ENCODE measurements around the gene PLD1. TPM values are rescaled to one million over a fixed set of nuclear protein-coding genes. Genes with fewer than 3 reads are reported as not detected.

Gene PLD1
- polyA plus RNA-seq, 1 donor: 15.7 TPM

DNA sequence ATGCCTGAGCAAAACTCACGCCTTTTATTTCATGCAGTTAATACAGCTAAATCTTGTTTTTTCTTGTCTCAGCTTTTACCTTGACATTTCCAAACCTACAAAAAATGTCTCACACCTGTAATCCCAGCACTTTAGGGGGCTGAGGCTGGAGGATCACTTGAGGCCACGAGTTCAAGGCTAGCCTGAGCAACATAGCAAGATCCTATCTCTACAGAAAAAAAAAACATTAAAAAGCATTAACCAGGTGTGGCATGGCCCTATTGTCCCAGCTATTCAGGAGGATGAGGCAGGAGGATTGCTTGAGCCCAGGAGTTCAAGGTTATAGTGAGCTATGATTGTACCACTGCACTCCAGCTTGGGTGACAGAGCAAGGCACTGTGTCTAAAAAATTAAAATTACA, 29.0 kb upstream of the PLD1 start:
- DNase-seq: no peak

DNA sequence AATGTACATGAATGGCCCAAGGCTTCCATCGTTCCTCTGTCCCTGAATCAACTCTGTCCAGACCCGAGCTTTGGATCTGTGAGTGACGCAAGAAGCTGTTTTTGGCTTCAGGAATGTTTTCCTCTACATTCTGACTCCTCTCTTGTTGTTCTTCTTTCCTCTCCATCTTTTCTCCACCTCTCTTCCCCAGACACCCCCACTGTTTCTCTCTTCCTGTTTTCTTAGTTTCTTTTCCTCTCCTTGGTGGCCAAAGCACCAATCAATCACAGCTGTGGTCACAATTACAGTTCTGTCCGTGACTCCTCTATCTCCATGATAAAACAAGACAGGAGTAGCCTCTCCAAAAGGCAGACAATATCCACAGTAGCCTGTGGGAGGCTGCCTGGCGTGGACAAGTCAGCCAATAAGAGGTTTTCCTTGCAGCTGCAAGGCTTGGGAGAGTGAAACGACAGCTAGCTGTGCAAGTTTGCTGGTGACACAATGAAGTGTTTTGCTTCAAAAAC, 28.0 kb upstream of the PLD1 start:
- peak; percentile 47 for DNase-seq

DNA sequence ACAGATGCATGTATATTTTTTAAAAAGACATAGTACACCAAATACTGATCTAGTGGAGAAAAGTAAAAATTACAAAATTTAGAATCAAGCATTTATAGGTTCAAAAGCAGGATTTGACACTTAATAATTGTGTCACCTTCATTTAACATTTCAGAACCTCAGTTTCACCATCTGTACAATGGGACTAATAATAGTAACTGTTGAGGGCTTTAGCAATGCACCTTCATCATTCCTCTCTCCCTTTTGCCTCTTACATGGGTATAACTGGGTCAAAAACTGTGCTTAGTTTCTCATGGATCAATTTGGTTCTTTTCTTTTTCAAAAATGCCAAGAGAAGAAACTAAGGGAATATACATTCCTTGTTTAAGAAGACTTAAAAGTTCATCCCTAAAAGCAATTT, 27.4 kb upstream of the PLD1 start:
- DNase-seq: no peak

DNA sequence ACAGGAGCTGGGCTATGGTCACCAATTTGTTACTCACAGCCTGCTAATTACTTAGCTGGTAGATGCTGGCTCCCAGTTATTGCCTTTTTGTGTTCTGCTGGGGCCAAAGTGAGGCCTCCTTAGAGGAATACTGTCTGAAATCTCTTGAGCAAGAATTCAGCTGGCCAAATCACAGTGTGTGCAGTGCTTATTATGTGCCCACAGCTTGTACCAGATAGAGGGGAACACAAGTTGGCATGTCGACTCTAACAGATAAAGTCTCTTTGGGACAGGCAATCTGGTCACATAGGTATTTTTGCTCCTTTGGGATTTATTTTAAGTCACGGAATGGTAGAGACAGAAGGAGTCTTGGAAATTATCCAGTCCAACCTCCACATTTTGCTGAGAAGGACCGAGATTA, 26.6 kb upstream of the PLD1 start:
- DNase-seq: no peak

DNA sequence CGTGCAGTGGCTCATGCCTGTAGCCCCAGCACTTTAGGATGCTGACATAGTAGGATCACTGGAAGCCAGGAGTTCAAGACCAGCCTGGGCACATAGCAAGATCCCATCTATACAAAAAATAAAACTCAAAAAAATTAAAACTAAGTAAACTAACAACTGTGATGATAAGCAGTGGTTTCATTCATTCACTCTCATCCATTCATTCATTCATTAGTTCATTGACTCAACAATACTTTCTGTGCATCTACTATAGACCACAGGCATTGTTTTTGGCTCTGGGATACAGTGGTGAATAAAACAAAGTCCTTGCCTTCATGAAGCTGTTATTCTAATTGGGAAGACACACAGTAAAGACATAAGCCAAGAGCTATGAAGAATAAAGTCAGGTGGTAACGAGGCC, 25.3 kb upstream of the PLD1 start:
- DNase-seq: no peak

DNA sequence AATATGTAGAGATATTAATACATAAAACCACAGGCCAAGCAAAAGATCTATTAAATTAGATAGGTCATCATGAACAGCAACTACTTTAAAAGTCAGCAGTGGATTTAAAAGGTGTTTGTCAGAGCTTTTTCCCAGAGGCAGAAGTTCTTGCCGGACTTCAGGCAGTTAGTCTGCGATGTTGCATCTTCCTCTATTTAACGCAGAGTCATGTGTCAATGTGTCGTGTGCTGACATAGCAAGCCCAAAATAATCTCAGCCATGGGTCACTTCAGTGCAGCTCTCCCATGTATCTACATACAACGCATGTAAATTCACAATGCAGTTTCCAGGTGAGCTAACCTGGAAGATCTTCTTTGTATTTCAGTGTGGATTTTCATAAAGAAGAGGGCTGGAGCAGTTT, 24.8 kb upstream of the PLD1 start:
- DNase-seq: no peak

DNA sequence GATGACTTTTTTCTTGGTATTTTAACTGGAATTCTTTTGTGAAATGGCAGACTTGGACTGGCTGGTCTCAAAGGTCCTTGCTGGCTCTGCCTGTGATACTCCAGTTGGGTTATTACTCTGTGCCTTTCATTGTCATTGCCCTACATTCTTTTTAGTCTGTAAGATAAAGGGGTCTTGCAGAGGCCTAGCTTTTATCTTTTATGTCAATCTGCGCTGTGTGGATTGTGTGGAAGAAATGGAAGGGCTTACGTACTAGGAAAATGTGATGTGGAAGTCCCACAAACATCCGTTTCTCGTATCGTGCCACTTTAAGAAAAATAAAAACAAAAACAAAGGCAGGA, 24.1 kb upstream of the PLD1 start:
- no peak for DNase-seq

DNA sequence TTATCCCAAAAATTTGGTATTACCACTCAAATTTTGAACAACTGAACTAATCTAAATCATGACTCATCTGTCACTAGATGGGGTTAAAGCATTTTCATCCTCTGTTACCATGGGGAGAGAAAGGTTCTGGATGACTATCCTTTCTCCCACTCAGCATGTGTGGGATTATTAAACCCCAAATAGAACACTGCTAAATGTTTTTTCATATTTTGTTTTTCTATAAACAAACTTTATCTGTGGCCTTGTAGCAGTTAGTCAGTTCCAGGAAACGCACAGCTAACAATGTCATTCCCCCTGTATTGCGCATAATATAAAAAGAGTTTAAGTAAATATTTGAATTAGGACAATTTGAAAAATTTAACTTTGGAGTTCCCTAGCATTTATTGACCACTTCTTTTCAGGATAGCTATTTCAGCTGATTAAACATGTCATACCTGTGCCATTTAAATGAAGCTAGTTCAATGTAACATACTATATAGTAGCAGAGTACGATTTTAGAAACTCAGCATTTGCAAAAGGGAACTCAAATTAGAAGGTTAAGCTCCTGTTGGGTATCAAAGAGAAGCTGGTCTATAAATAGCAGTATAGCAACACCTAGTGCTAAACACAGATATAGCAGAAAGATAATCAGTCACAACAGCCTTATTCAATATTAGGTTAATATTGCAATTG, 23.6 kb upstream of the PLD1 start:
- DNase-seq: no peak

DNA sequence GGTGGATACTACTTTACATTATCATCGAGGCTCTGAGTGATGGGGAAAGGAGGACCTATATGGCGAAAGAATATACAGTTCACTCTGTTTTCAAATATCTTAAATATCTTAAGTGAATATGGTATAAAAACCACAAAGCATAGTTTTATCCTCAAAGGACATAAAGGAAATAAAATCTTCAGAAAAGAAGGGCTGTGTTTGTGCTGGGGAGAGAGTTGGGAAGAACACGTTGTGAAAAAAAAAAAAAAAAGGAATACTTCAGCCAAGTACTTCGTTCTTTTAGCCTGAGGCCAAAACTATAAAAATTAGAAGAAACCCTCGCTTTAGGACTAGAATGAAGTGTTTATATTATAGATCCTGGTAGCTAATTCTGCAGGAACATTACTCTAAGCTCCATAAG, 22.7 kb upstream of the PLD1 start:
- no peak for DNase-seq

DNA sequence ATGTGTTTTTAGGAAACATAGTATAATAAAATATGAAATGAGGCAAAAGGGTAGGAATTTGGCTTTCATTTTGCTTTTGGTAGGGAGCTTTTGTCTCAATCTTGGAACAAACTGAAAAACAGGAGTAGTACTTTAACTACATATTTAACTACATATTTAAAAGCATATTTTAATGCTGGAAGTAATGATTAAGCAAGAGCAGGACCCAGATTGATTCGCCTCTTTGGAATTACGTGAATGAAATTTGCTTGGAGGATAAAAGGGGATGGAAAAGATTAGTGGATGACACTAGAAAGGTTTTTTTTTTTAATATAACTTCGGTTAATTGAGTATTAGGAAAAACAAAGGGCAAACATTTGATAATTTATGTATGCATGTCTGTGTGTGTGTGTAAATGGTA, 21.7 kb upstream of the PLD1 start:
- DNase-seq: no peak

DNA sequence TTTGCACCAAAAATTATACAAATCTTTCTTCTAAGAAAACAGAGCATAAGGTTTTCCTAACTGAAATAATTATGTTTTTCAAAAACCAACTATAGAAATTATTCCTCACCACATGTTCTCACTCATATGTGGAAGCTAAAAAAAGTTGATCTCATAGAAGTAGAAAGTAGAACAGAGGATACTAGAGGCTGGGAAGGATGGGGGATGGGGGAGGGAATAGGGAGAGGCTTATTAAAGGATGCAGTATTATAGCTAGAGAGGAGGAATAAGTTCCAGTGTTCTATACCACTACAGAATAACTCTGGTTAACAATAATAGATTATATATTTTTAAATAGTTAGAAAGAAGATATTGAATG, 20.2 kb upstream of the PLD1 start:
- no peak for DNase-seq

DNA sequence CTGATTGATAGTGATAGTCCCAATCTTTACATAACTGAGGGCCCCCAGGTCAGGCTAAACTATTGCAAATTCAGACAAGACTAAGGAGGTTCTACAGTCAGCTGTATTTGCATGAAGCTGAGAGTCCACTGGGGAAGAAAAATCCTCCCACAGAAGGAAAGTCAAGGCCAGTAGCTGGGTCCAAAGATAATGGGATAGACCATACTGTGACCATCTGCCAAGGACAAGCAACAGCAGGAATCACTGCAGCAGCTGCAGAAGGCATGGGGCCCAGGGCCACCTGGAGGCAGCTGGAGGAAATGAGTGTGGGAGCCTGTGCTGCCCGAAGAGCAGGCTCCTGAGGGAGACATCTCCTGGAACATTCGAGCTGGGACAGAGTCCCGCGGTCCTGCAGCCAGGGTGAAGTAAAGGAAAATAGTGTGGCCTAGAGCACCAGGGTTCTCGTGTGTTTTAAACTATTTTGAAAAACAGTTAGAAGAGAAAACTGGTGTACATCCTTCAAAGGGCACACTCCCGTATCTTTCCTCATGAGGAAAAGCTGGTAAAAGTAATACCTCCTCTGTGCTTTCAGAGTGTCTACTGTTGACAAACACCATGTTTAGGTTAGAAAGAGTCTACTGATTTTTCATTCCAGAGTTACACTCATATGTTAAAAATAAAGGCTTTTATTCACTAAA, 19.7 kb upstream of the PLD1 start:
- no peak for DNase-seq

DNA sequence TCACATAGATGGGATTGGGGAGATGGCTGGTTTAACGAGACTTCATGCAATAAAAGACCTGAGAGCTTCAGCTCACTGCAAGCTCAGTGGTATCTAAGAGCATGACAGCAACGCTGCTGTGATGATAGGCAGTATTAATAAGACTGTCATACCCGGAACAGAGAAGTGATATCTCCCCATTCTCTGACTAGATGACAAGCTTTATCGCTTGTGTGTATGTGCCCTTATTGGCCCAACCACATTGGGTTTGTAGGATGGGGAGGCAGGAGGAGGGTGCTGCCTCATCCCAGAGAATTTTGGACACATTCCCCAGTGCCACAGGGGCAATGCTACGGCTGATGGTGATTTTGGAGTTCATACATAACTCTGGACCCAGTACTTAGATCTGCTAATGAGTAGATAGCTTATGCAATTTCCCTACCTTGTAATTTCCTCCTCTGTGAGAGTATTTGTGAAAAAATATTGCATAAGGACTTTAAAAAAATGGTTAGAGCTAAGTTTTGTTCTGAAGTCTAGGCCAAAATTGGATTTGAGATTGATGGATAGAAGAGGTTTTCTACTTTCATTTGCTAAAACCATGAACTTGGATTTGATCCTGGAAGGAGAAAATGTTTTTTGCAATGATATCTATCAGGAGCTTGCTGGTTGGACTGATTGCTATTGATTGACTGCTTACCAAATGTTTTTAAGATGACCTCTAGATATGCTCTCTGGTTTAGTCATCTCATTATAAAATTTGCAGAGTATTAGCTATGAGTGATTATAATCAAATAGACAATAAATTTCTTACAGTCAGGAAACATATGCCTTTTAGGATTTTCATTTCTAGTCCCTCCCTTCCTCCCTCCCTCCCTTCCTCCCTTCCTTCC, 18.9 kb upstream of the PLD1 start:
- no peak for DNase-seq

DNA sequence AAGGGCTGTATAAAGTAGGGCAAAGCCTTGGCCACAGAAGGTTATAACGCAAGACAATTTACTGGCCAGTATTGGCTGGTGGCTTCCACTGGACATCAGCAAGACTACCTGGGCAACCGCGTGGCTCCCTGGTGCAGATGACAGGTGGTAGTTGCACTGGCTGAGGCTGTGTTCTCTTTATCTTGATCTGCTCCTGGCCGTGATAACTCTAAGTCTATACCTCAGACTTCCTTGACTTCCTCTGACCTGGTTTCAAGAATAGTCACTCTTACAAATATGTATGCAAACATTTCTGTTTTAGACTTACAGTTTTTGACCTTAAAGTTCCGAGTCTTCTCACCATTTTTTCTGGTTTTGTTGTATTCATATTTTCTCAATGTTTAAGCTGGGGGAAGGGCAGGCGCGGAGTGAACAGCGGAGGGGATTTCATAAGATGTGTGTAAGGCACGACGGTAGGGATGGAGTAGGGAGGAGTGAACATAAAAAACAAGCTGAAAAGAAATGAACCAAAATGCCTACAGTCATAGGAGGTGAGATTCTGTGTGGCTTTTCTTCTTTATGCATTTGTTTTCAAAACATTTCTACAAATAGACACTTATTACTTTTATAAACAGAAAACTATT, 17.7 kb upstream of the PLD1 start:
- no peak for DNase-seq

DNA sequence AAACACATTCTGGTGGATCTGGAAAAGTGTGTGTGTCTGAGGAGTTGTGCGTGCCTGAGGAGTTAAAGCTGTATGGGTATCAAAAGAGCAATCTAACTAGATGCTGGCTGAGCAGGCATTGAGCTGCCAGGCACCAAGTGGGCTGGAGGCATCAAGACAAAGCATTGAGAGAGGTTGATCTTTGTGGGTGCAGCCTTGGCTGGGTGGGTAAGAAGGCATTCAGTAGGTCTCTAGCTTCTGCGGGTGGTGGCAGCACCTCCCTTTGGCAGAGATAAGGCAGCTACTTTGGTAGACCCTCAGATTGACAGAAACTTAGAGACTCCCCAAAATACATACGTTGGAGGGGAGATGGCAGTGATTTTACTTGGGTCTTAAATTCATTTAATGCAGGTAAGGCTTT, 17.1 kb upstream of the PLD1 start:
- DNase-seq: no peak

DNA sequence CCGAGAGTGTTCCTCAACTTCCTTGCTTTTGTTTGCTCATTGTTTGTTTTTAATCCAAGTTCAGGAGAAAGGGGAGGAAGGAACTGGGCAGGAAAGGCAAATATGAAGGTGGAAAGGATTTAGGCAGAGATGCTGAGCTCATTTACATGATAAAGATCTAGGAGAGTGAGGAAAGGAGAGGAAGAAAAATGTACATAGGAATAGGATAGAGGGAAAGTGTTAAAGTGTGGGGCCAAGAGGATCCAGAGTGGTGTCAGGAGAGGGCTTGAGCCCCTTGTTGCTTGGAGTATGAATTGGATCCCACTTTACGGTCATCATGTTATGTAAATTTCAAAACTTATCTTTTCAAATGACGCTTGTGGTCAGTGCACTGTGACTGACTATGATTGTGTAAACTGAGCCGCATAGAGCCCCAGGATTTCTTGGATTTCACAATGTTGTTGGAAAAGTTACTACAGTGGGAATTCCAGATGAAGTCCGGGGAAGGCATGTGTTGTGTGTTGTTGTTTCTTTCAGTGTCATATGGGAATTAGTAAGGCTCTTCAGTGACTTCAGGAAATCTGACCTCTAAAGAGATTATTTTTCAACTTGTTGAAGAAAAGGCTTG, 15.0 kb upstream of the PLD1 start:
- DNase-seq: no peak

DNA sequence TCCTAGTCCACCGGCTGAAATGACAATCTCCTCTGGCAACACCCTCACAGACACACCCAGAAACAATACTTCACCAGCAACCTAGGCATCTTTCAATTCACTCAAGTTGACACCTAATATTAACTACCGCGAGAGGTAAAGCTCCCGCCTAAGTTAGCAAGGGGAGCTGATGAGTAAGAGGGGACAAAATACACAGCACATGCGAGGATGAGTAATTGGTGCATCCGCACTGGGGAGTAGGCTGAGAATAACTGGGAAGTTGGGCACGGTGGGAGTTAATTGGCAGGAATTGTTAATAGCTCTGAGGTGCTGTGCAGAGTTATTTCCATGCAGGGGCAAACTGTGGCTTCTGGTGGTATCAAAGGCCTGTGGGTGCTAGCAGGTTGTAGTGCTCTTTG, 14.5 kb upstream of the PLD1 start:
- DNase-seq: no peak

DNA sequence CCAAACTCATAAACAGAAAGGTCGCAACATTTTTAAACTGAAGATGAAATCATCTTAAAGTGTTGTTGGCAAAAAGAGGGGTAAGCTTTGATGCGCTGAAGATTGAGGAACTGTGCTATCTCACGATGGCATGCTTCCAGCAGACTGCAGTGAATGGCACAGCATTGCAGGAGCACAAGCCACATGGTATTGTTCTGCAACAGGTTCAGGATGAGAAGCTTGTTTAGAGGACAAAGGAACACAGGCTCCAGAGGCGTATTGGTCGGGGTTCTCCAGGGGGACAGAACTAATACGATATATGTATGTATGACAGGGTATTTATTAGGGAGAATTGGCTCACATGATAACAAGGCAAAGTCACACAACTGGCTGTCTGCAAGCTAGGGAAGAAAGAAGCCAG, 13.8 kb upstream of the PLD1 start:
- no peak for DNase-seq

DNA sequence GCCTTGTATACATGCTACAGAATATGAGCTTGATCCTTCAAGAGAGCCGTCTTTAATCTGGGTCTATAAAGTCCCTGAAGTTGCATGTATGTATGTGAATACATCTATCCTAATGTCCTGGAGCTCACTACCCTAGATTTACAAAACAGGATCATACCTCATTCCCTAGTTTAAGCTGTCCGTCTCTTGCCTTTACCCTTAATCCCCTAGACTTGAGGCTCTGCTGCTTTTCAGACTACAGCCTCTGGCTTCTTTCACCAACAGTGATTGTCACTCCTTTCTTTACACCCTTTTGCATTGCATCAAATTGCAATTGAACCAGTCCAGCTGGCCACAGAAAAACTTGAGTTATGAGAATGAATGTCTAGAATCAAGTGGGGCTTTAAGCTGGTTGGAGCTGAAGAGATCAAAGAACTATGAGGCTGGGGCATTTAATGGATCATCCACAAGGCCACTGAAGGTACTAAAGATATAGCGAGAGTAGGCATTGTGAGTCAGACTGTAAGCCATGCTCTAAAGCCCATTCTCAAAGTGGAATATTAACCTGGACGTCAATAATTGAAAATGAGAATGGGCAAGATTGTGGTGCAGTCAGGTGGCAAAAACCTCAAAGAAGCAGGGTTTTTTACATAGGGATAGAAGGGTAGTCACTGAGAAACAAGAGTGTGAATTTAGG, 12.3 kb upstream of the PLD1 start:
- DNase-seq: no peak

DNA sequence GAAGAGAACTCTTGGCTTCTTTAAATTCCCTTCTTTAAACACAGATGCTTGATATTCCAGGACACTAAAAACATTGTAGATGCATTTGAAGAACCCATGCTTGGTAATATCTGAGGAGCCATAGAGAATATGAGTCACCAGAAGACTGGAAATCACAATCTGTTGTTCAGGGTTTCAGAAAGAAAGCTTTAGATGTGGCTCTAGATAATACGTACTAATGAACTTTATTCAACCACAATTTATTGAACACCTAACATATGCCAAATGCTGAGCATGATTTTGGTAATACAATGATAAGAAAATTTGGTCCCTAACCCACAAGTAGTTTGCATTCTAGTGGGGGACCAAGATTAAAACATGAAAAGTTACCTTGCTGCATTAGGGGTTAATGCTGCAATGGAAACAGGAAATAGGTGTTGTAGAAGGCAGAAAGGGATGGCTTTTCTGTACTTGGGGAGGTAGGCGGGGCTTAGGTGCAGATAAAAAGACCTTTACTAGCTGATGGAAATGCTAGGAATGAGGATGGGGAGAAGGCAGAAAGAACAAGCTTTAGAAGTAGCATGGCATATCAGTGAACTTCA, 11.6 kb upstream of the PLD1 start:
- no peak for DNase-seq

DNA sequence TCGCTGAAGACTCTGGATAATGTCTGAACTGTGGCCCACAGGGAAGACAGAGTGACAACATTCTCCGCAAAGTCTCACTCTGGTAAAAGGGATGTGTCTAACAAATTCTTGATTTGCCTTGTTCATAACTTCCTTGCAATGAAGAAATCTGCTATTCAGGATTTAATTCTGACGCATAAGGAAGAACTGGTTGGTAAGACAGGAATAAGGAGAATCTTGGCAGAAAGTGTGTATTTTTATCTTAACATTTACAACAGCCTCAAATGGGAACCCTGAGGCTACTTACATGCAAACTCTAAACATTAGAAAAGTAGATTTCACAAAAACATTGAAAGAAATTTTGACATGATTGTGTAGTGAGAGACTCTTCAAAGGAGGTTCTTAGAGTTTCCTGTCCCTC, 10.8 kb upstream of the PLD1 start:
- DNase-seq: no peak
